HEK293T (cell line): ENCODE results near the gene PSMD9.

Source experiments
- FOXA1 ChIP-seq: fragments of 450-650 bp; IDR thresholded peaks from 2 replicates; pipeline ENCODE4 v1.6.1; 2016; ENCODE audit warnings: mild to moderate bottlenecking
- HDGF ChIP-seq: fragments of 450-650 bp; IDR thresholded peaks from 2 replicates; pipeline ENCODE4 v1.6.1; 2017; ENCODE audit warnings: antibody characterized with exemption, borderline replicate concordance
- SP1 ChIP-seq: fragments of 450-650 bp; IDR thresholded peaks from 2 replicates; pipeline ENCODE4 v1.6.1; 2017
- SUZ12 ChIP-seq: fragments of 450-650 bp; IDR thresholded peaks from 2 replicates; pipeline ENCODE4 v1.6.1; 2016; ENCODE audit warnings: mild to moderate bottlenecking
- TARDBP ChIP-seq: fragments of 450-650 bp; IDR thresholded peaks from 2 replicates; pipeline ENCODE4 v1.6.1; 2016
- TF ChIP-seq, protein P1 (sequence below): fragments of 450-650 bp; IDR thresholded peaks from 2 replicates; pipeline ENCODE4 v1.6.1; 2016

DNA sequence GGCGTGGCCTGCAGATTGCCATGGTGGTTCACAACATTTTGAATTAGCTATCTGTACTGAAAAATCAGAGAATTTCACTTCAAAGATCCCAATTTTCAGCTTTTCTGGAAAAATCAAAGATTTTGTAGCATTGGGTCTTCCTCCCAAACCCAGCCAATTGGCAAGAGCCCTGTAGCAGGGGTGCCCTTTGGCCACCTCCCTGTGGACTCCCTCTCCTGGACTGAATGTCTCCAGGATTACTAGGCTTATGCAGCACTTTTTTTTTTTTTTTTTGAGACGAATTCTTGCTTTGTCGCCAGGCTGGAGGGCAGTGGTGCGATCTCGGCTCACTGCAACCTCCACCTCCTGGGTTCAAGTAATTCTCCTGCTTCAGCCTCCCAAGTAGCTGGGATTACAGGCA, 9.7 kb downstream of the PSMD9 start:
- TF ChIP-seq, protein P1, sequence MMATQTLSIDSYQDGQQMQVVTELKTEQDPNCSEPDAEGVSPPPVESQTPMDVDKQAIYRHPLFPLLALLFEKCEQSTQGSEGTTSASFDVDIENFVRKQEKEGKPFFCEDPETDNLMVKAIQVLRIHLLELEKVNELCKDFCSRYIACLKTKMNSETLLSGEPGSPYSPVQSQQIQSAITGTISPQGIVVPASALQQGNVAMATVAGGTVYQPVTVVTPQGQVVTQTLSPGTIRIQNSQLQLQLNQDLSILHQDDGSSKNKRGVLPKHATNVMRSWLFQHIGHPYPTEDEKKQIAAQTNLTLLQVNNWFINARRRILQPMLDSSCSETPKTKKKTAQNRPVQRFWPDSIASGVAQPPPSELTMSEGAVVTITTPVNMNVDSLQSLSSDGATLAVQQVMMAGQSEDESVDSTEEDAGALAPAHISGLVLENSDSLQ, result no peak
- TF ChIP-seq HDGF, result no peak
- no peak for TF ChIP-seq SUZ12
- no peak for TF ChIP-seq SP1
- TF ChIP-seq FOXA1, result no peak
- no peak for TF ChIP-seq TARDBP
